IPS DF 4.7 (cell line): ENCODE data around the gene PSG1.
"Not testable (repeated sequence)": the region's sequence is repeated elsewhere in the genome, so short reads cannot be mapped to it uniquely, and the experiment has no call there.

Source experiments
- DNase-seq: peaks from one replicate; pipeline ENCODE4 v3.0.0-alpha.2; 2013; ENCODE audit warnings: low spot score; ENCODE audit errors: extremely low read depth

The PSG1 gene

GRCh38 chr19:42821306-42821977 lies 58.1 kb downstream of the PSG1 start:
- DNase-seq = not testable (repeated sequence)

- not testable (repeated sequence) for DNase-seq
These were observed 59.4 kb downstream of the PSG1 start for GRCh38 chr19:42819960-42820650.

- no peak for DNase-seq
These were observed 62.6 kb downstream of the PSG1 start for GRCh38 chr19:42816894-42817293.
